Measurements from ENCODE around the gene SPDYE6.

DNA sequence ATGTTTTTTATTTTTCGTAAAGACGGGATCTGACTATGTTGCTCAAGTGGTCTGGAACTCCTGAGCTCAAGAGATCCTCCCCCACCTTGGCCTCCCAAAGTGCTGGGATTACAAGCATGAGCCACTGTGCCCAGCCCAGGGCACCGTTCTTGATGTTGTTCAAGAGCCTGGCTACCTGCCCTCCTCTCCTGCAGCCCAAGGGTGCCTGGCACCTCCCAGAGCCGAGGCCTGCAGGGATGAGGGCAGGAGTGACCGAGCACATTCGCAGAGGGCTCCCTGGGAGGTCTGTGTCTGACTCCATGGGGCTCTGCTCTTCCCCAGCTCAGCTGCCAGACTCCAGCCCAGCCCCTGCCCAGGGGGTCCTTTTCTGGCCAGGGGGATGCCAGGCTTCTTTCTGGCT, 54.2 kb downstream of the SPDYE6 start:
- TF ChIP-seq, protein P1, sequence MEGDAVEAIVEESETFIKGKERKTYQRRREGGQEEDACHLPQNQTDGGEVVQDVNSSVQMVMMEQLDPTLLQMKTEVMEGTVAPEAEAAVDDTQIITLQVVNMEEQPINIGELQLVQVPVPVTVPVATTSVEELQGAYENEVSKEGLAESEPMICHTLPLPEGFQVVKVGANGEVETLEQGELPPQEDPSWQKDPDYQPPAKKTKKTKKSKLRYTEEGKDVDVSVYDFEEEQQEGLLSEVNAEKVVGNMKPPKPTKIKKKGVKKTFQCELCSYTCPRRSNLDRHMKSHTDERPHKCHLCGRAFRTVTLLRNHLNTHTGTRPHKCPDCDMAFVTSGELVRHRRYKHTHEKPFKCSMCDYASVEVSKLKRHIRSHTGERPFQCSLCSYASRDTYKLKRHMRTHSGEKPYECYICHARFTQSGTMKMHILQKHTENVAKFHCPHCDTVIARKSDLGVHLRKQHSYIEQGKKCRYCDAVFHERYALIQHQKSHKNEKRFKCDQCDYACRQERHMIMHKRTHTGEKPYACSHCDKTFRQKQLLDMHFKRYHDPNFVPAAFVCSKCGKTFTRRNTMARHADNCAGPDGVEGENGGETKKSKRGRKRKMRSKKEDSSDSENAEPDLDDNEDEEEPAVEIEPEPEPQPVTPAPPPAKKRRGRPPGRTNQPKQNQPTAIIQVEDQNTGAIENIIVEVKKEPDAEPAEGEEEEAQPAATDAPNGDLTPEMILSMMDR (IDR thresholded peaks at IDR 0.05): no peak
- no peak for TF ChIP-seq EZH2 (IDR thresholded peaks at IDR 0.05; ENCODE audit: borderline replicate concordance, insufficient read depth, low read depth, low read length, poor library complexity, severe bottlenecking)

All from B cell (primary cell).